ENCODE measurements around the gene ZNF408. TPM values are rescaled to one million over a fixed set of nuclear protein-coding genes. Genes with fewer than 3 reads are reported as not detected.

ZNF408 gene
- total and polyA plus RNA-seq, 2 of the 13 experiments (the other 11 are each of a cell fraction or from before 2014, with no cell fraction given), result 11.2 to 12.5 TPM

DNA sequence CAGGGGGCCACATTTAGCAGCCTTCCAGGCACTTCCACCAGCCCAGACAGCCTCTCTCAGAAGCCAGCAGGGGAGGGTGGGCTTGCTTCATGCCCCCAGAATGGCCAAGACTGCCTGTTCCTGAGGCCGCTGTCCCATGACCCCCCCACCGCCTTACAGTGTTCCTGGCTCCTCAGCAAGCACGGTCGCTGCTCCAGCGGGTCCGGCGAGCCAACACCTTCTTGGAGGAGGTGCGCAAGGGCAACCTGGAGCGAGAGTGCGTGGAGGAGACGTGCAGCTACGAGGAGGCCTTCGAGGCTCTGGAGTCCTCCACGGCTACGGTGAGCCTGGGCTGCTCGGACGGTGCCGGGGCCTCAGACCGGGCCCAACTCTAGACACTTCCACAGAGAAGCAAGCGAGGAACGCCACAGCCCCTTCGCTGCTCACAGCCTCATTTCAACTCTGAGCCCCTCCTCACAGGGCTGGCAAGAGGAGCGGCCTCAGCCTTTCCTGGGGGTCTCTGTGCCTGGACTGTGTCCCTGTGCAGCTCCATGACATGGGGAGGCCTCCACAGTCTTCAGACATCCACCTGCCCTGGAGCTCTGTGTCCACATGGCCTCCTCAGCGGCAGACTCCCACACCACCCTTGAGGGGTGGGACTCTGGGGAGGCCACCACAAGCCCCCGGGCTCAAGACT is 18.9 kb downstream of the ZNF408 start (continued):
- TF ChIP-seq, protein P1, sequence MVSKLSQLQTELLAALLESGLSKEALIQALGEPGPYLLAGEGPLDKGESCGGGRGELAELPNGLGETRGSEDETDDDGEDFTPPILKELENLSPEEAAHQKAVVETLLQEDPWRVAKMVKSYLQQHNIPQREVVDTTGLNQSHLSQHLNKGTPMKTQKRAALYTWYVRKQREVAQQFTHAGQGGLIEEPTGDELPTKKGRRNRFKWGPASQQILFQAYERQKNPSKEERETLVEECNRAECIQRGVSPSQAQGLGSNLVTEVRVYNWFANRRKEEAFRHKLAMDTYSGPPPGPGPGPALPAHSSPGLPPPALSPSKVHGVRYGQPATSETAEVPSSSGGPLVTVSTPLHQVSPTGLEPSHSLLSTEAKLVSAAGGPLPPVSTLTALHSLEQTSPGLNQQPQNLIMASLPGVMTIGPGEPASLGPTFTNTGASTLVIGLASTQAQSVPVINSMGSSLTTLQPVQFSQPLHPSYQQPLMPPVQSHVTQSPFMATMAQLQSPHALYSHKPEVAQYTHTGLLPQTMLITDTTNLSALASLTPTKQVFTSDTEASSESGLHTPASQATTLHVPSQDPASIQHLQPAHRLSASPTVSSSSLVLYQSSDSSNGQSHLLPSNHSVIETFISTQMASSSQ (IDR thresholded peaks at IDR 0.05; ENCODE audit: low read depth), result no peak
- TF ChIP-seq, protein P1 (CRISPR knock-in tag; IDR thresholded peaks at IDR 0.05; ENCODE audit: borderline replicate concordance), result no peak
- TF ChIP-seq NR2F2 (IDR thresholded peaks at IDR 0.05; ENCODE audit: borderline replicate concordance, low read depth) (no peak), POLR2A (IDR thresholded peaks at IDR 0.05; ENCODE audit: insufficient read depth in 1 of 2, low read depth in 2 of 2, low read length in 2 of 2) (peak in 1 of 2 experiments; percentile 47; a peak in 1 of 4 replicates), ZNF350 (CRISPR knock-in tag; IDR thresholded peaks at IDR 0.05; ENCODE audit: borderline replicate concordance, low read depth) (0 out of 2 replicates have a peak, but pooled peaks have one; percentile 43), ZEB1 (IDR thresholded peaks at IDR 0.05; ENCODE audit: insufficient replicate concordance, low read depth) (no peak), ZNF605 (CRISPR knock-in tag; IDR thresholded peaks at IDR 0.05) (peak; percentile 0), ZFAT (CRISPR knock-in tag; conservative IDR thresholded peaks at IDR 0.05) (no peak), GATA4 (IDR thresholded peaks at IDR 0.05; ENCODE audit: borderline replicate concordance, low read depth) (no peak), CBX5 (CRISPR knock-in tag; IDR thresholded peaks at IDR 0.05; ENCODE audit: borderline replicate concordance) (no peak), SNAI1 (CRISPR knock-in tag; IDR thresholded peaks at IDR 0.05; ENCODE audit: borderline replicate concordance) (peak; percentile 79), CBX2 (IDR thresholded peaks at IDR 0.05; ENCODE audit: low read depth, low read length) (no peak), CBX2 (CRISPR knock-in tag; IDR thresholded peaks at IDR 0.05; ENCODE audit: low read depth) (no peak), TCF7 (IDR thresholded peaks at IDR 0.05; ENCODE audit: low read depth) (no peak), ZNF564 (CRISPR knock-in tag; IDR thresholded peaks at IDR 0.05) (no peak), ZNF331 (CRISPR knock-in tag; IDR thresholded peaks at IDR 0.05) (0 out of 2 replicates have a peak, but pooled peaks have one; percentile 18)
- TF ChIP-seq, protein P2, sequence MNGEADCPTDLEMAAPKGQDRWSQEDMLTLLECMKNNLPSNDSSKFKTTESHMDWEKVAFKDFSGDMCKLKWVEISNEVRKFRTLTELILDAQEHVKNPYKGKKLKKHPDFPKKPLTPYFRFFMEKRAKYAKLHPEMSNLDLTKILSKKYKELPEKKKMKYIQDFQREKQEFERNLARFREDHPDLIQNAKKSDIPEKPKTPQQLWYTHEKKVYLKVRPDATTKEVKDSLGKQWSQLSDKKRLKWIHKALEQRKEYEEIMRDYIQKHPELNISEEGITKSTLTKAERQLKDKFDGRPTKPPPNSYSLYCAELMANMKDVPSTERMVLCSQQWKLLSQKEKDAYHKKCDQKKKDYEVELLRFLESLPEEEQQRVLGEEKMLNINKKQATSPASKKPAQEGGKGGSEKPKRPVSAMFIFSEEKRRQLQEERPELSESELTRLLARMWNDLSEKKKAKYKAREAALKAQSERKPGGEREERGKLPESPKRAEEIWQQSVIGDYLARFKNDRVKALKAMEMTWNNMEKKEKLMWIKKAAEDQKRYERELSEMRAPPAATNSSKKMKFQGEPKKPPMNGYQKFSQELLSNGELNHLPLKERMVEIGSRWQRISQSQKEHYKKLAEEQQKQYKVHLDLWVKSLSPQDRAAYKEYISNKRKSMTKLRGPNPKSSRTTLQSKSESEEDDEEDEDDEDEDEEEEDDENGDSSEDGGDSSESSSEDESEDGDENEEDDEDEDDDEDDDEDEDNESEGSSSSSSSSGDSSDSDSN (CRISPR knock-in tag; IDR thresholded peaks at IDR 0.05), result peak; percentile 61
- TF ChIP-seq, protein P3, sequence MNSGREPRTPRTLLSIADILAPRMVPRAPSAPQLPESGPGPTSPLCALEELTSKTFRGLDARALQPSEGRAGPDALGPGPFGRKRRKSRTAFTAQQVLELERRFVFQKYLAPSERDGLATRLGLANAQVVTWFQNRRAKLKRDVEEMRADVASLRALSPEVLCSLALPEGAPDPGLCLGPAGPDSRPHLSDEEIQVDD (CRISPR knock-in tag; IDR thresholded peaks at IDR 0.05; ENCODE audit: borderline replicate concordance), result 0 out of 2 replicates have a peak, but pooled peaks have one; percentile 22
- TF ChIP-seq, protein P4, sequence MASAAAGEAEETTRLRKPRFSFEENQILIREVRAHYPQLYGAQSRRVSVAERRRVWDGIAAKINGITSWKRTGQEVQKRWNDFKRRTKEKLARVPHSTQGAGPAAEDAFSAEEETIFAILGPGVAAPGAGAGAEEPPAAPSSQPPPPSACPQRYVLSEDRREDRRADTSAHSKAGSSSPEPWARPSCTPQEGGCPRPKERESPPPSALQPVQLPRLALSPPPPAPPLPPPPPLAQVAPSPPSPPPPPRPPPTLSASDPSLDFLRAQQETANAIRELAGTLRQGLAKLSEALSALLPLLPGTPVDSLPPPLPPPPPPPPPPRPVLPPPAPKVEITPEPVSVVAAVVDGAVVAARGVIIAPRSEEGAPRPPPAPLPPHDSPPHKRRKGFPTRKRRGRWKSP (CRISPR knock-in tag; IDR thresholded peaks at IDR 0.05), result no peak
- TF ChIP-seq, protein P5, sequence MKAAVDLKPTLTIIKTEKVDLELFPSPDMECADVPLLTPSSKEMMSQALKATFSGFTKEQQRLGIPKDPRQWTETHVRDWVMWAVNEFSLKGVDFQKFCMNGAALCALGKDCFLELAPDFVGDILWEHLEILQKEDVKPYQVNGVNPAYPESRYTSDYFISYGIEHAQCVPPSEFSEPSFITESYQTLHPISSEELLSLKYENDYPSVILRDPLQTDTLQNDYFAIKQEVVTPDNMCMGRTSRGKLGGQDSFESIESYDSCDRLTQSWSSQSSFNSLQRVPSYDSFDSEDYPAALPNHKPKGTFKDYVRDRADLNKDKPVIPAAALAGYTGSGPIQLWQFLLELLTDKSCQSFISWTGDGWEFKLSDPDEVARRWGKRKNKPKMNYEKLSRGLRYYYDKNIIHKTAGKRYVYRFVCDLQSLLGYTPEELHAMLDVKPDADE (CRISPR knock-in tag; IDR thresholded peaks at IDR 0.05), result no peak
- TF ChIP-seq, protein P6, sequence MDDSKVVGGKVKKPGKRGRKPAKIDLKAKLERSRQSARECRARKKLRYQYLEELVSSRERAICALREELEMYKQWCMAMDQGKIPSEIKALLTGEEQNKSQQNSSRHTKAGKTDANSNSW (CRISPR knock-in tag; IDR thresholded peaks at IDR 0.05; ENCODE audit: borderline replicate concordance), result no peak
